ENCODE results near the gene USP10. TPM values are rescaled to one million over a fixed set of nuclear protein-coding genes. Genes with fewer than 3 reads are reported as not detected.

Gene USP10
- polyA plus RNA-seq, 3 donors from 2014 or later: 33.8 to 60.6 (median 58.7) TPM

GRCh38 chr16:84777435-84777834 lies 77.6 kb downstream of the USP10 start:
- H3K27me3 Mint-ChIP-seq (ENCODE audit: low read depth in 3 of 3): peaks cover 0 to 7% (median 0%) of the 10 kb centered on the region in 3 donors
- no peaks in the 10 kb centered on the region for H3K4me1 Mint-ChIP-seq
- H3K27ac Mint-ChIP-seq: peak overlapping the region in 1 of 6 donors; percentile 55
- no peaks in the 10 kb centered on the region for H3K9me3 Mint-ChIP-seq
- H3K36me3 Mint-ChIP-seq: peaks cover 13 to 43% (median 21%) of the 10 kb centered on the region in 3 donors
- no peak overlapping the region for H3K4me3 Mint-ChIP-seq
- no peak for DNase-seq

- Mint-ChIP-seq H3K27me3 (ENCODE audit: low read depth in 3 of 3) (peaks cover 0 to 8% (median 0%) of the 10 kb centered on the region in 3 donors), H3K4me3 (no peak overlapping the region), H3K9me3 (no peaks in the 10 kb centered on the region), H3K4me1 (no peaks in the 10 kb centered on the region), H3K36me3 (peaks cover 13 to 38% (median 17%) of the 10 kb centered on the region in 3 donors), H3K27ac (peak overlapping the region in 1 of 6 donors; percentile 11)
- no peak for DNase-seq
Measured at GRCh38 chr16:84778720-84779119, 78.9 kb downstream of the USP10 start.

- DNase-seq: no peak
- no peaks in the 10 kb centered on the region for H3K9me3 Mint-ChIP-seq
- peaks cover 0 to 8% (median 0%) of the 10 kb centered on the region in 3 donors for H3K27me3 Mint-ChIP-seq (ENCODE audit: low read depth in 3 of 3)
- H3K4me1 Mint-ChIP-seq: no peaks in the 10 kb centered on the region
- H3K27ac Mint-ChIP-seq: no peak overlapping the region
- peaks cover 9 to 33% (median 16%) of the 10 kb centered on the region in 3 donors for H3K36me3 Mint-ChIP-seq
- no peak overlapping the region for H3K4me3 Mint-ChIP-seq
Measured at GRCh38 chr16:84780063-84780462, 80.3 kb downstream of the USP10 start.

GRCh38 chr16:84780544-84781376 lies 81.0 kb downstream of the USP10 start:
- Mint-ChIP-seq H3K36me3 (peaks cover 6 to 27% (median 16%) of the 10 kb centered on the region in 3 donors), H3K27me3 (ENCODE audit: low read depth in 3 of 3) (peaks cover 0 to 5% (median 0%) of the 10 kb centered on the region in 3 donors)

GRCh38 chr16:84782846-84783245 lies 83.0 kb downstream of the USP10 start:
- Mint-ChIP-seq H3K27ac (no peak overlapping the region), H3K4me1 (no peaks in the 10 kb centered on the region), H3K4me3 (no peak overlapping the region), H3K27me3 (ENCODE audit: low read depth in 3 of 3) (peaks cover 0 to 1% (median 0%) of the 10 kb centered on the region in 3 donors), H3K36me3 (peaks cover 4 to 23% (median 16%) of the 10 kb centered on the region in 3 donors), H3K9me3 (no peaks in the 10 kb centered on the region)
- DNase-seq: no peak

More at GRCh38 chr16:84780544-84781376, 81.0 kb downstream of the USP10 start:
- DNase-seq: no peak
- H3K4me1 Mint-ChIP-seq: no peaks in the 10 kb centered on the region
- no peak overlapping the region for H3K4me3 Mint-ChIP-seq
- H3K27ac Mint-ChIP-seq: peak overlapping the region in 1 of 6 donors; percentile 30
- H3K9me3 Mint-ChIP-seq: no peaks in the 10 kb centered on the region

GRCh38 chr16:84785843-84786581 lies 86.2 kb downstream of the USP10 start:
- no peaks in the 10 kb centered on the region for H3K9me3 Mint-ChIP-seq
- peaks cover 0 to 2% (median 1%) of the 10 kb centered on the region in 3 donors for H3K27me3 Mint-ChIP-seq (ENCODE audit: low read depth in 3 of 3)
- H3K27ac Mint-ChIP-seq: no peak overlapping the region
- no peak for DNase-seq
- no peaks in the 10 kb centered on the region for H3K4me1 Mint-ChIP-seq
- no peak overlapping the region for H3K4me3 Mint-ChIP-seq
- peaks cover 0 to under 1% (median 0%) of the 10 kb centered on the region in 3 donors for H3K36me3 Mint-ChIP-seq

GRCh38 chr16:84786605-84787262 lies 86.9 kb downstream of the USP10 start:
- H3K36me3 Mint-ChIP-seq: no peaks in the 10 kb centered on the region
- no peak overlapping the region for H3K27ac Mint-ChIP-seq
- H3K9me3 Mint-ChIP-seq: no peaks in the 10 kb centered on the region
- H3K4me3 Mint-ChIP-seq: no peak overlapping the region
- no peaks in the 10 kb centered on the region for H3K4me1 Mint-ChIP-seq
- DNase-seq: no peak
- H3K27me3 Mint-ChIP-seq (ENCODE audit: low read depth in 3 of 3): peaks cover 0 to 2% (median 1%) of the 10 kb centered on the region in 3 donors

GRCh38 chr16:84787263-84787622 lies 87.4 kb downstream of the USP10 start:
- Mint-ChIP-seq H3K27me3 (ENCODE audit: low read depth in 3 of 3) (peaks cover 0 to 2% (median 1%) of the 10 kb centered on the region in 3 donors), H3K4me3 (no peak overlapping the region), H3K27ac (peak overlapping the region in 1 of 6 donors; percentile 1), H3K9me3 (no peaks in the 10 kb centered on the region), H3K36me3 (no peaks in the 10 kb centered on the region), H3K4me1 (no peaks in the 10 kb centered on the region)
- DNase-seq: no peak

GRCh38 chr16:84788920-84789391 lies 89.2 kb downstream of the USP10 start:
- Mint-ChIP-seq H3K27ac (no peak overlapping the region), H3K4me3 (no peak overlapping the region), H3K27me3 (ENCODE audit: low read depth in 3 of 3) (peaks cover 0 to 2% (median 0%) of the 10 kb centered on the region in 3 donors), H3K36me3 (no peaks in the 10 kb centered on the region), H3K4me1 (no peaks in the 10 kb centered on the region), H3K9me3 (no peaks in the 10 kb centered on the region)
- no peak for DNase-seq

- H3K9me3 Mint-ChIP-seq: no peaks in the 10 kb centered on the region
Measured at GRCh38 chr16:84789431-84789830, 89.6 kb downstream of the USP10 start.

GRCh38 chr16:84790301-84790700 lies 90.5 kb downstream of the USP10 start:
- H3K4me1 Mint-ChIP-seq: no peaks in the 10 kb centered on the region
- no peaks in the 10 kb centered on the region for H3K9me3 Mint-ChIP-seq
- H3K36me3 Mint-ChIP-seq: no peaks in the 10 kb centered on the region
- H3K27me3 Mint-ChIP-seq (ENCODE audit: low read depth in 3 of 3): peaks cover 0 to 2% (median 0%) of the 10 kb centered on the region in 3 donors
- H3K27ac Mint-ChIP-seq: no peak overlapping the region
- no peak for DNase-seq
- no peak overlapping the region for H3K4me3 Mint-ChIP-seq

More at GRCh38 chr16:84789431-84789830, 89.6 kb downstream of the USP10 start:
- no peak overlapping the region for H3K27ac Mint-ChIP-seq
- H3K4me3 Mint-ChIP-seq: no peak overlapping the region
- no peak for DNase-seq
- no peaks in the 10 kb centered on the region for H3K4me1 Mint-ChIP-seq
- H3K27me3 Mint-ChIP-seq (ENCODE audit: low read depth in 3 of 3): peaks cover 0 to 2% (median 0%) of the 10 kb centered on the region in 3 donors
- H3K36me3 Mint-ChIP-seq: no peaks in the 10 kb centered on the region

GRCh38 chr16:84791088-84791487 lies 91.3 kb downstream of the USP10 start:
- DNase-seq: no peak
- no peaks in the 10 kb centered on the region for H3K36me3 Mint-ChIP-seq
- peaks cover 0 to 2% (median 0%) of the 10 kb centered on the region in 3 donors for H3K27me3 Mint-ChIP-seq (ENCODE audit: low read depth in 3 of 3)
- H3K27ac Mint-ChIP-seq: no peak overlapping the region
- H3K4me3 Mint-ChIP-seq: no peak overlapping the region
- H3K4me1 Mint-ChIP-seq: no peaks in the 10 kb centered on the region
- H3K9me3 Mint-ChIP-seq: no peaks in the 10 kb centered on the region

- peaks cover 0 to 2% (median 0%) of the 10 kb centered on the region in 3 donors for H3K27me3 Mint-ChIP-seq (ENCODE audit: low read depth in 3 of 3)
- no peaks in the 10 kb centered on the region for H3K9me3 Mint-ChIP-seq
- no peaks in the 10 kb centered on the region for H3K4me1 Mint-ChIP-seq
- H3K36me3 Mint-ChIP-seq: no peaks in the 10 kb centered on the region
- DNase-seq: no peak
- H3K27ac Mint-ChIP-seq: no peak overlapping the region
- H3K4me3 Mint-ChIP-seq: no peak overlapping the region
Measured at GRCh38 chr16:84791501-84791900, 91.7 kb downstream of the USP10 start.

All from immature natural killer cell (primary cell).